ENCODE measurements around the gene SLC6A6.

SLC6A6 gene

GRCh38 chr3:14525685-14526631 lies 123.6 kb downstream of the SLC6A6 start:
- no peak overlapping the region for H3K4me3 ChIP-seq (ENCODE audit: low read length)
- no peak overlapping the region for H3K4me2 ChIP-seq (ENCODE audit: low read depth, low read length)
- no peaks in the 10 kb centered on the region for H4K20me1 ChIP-seq (ENCODE audit: insufficient read depth, low read length)
- H3K36me3 ChIP-seq (replicated peaks; ENCODE audit: insufficient read depth, low read length): no peaks in the 10 kb centered on the region
- no peak overlapping the region for H3K9ac ChIP-seq (ENCODE audit: low read length)
- no peaks in the 10 kb centered on the region for H3K9me2 ChIP-seq (replicated peaks; ENCODE audit: insufficient read depth, low read length)
- TF ChIP-seq CTCF (IDR thresholded peaks at IDR 0.05; ENCODE audit: low read length): no peak
- no peak for TF ChIP-seq EZH2phosphoT487 (IDR thresholded peaks at IDR 0.05; ENCODE audit: low read length)
- TF ChIP-seq EZH2 (optimal IDR thresholded peaks at IDR 0.05; ENCODE audit: low read depth, low read length): no peak
- no peak overlapping the region for H3K27ac ChIP-seq (ENCODE audit: low read length)
- peaks cover 31% of the 10 kb centered on the region for H3K27me3 ChIP-seq (replicated peaks; ENCODE audit: insufficient read depth, low read length)
- no peak for DNase-seq
- no peaks in the 10 kb centered on the region for H3F3A ChIP-seq (ENCODE audit: insufficient read depth, low read length)
- no peak overlapping the region for H2AFZ ChIP-seq (ENCODE audit: low read length)
- H3K4me1 ChIP-seq (ENCODE audit: low read length): no peaks in the 10 kb centered on the region
- H3K79me2 ChIP-seq (ENCODE audit: low read length): no peaks in the 10 kb centered on the region
- no peaks in the 10 kb centered on the region for H3K9me3 ChIP-seq (replicated peaks; ENCODE audit: insufficient read depth, low read length)

- peaks cover 11% of the 10 kb centered on the region for H3K27me3 ChIP-seq (replicated peaks; ENCODE audit: insufficient read depth, low read length)
- H3K36me3 ChIP-seq (replicated peaks; ENCODE audit: insufficient read depth, low read length): no peaks in the 10 kb centered on the region
- H3K4me2 ChIP-seq (ENCODE audit: low read depth, low read length): no peak overlapping the region
- H3K4me3 ChIP-seq (ENCODE audit: low read length): no peak overlapping the region
- no peaks in the 10 kb centered on the region for H3K4me1 ChIP-seq (ENCODE audit: low read length)
- no peak overlapping the region for H2AFZ ChIP-seq (ENCODE audit: low read length)
- no peak for DNase-seq
- H3K79me2 ChIP-seq (ENCODE audit: low read length): no peaks in the 10 kb centered on the region
- TF ChIP-seq CTCF (IDR thresholded peaks at IDR 0.05; ENCODE audit: low read length) (no peak), EZH2phosphoT487 (IDR thresholded peaks at IDR 0.05; ENCODE audit: low read length) (no peak), EZH2 (optimal IDR thresholded peaks at IDR 0.05; ENCODE audit: low read depth, low read length) (no peak)
- no peaks in the 10 kb centered on the region for H3K9me2 ChIP-seq (replicated peaks; ENCODE audit: insufficient read depth, low read length)
- H3F3A ChIP-seq (ENCODE audit: insufficient read depth, low read length): no peaks in the 10 kb centered on the region
- H3K9me3 ChIP-seq (replicated peaks; ENCODE audit: insufficient read depth, low read length): no peaks in the 10 kb centered on the region
- no peaks in the 10 kb centered on the region for H4K20me1 ChIP-seq (ENCODE audit: insufficient read depth, low read length)
- no peak overlapping the region for H3K27ac ChIP-seq (ENCODE audit: low read length)
- H3K9ac ChIP-seq (ENCODE audit: low read length): no peak overlapping the region
Observed at GRCh38 chr3:14528081-14528480, 125.7 kb downstream of the SLC6A6 start.

GRCh38 chr3:14531856-14532395 lies 129.5 kb downstream of the SLC6A6 start:
- no peaks in the 10 kb centered on the region for H3F3A ChIP-seq (ENCODE audit: insufficient read depth, low read length)
- H3K9me3 ChIP-seq (replicated peaks; ENCODE audit: insufficient read depth, low read length): no peaks in the 10 kb centered on the region
- no peak overlapping the region for H3K4me2 ChIP-seq (ENCODE audit: low read depth, low read length)
- H3K27me3 ChIP-seq (replicated peaks; ENCODE audit: insufficient read depth, low read length): peaks cover 20% of the 10 kb centered on the region; the same call in 1 of the 2 replicates
- H3K79me2 ChIP-seq (ENCODE audit: low read length): no peaks in the 10 kb centered on the region
- TF ChIP-seq EZH2 (optimal IDR thresholded peaks at IDR 0.05; ENCODE audit: low read depth, low read length) (no peak), CTCF (IDR thresholded peaks at IDR 0.05; ENCODE audit: low read length) (no peak), EZH2phosphoT487 (IDR thresholded peaks at IDR 0.05; ENCODE audit: low read length) (no peak)
- no peak overlapping the region for H3K4me3 ChIP-seq (ENCODE audit: low read length)
- no peaks in the 10 kb centered on the region for H4K20me1 ChIP-seq (ENCODE audit: insufficient read depth, low read length)
- no peaks in the 10 kb centered on the region for H3K4me1 ChIP-seq (ENCODE audit: low read length)
- H3K27ac ChIP-seq (ENCODE audit: low read length): no peak overlapping the region
- no peak for DNase-seq
- no peaks in the 10 kb centered on the region for H3K9me2 ChIP-seq (replicated peaks; ENCODE audit: insufficient read depth, low read length)
- H3K36me3 ChIP-seq (replicated peaks; ENCODE audit: insufficient read depth, low read length): no peaks in the 10 kb centered on the region
- no peak overlapping the region for H2AFZ ChIP-seq (ENCODE audit: low read length)
- H3K9ac ChIP-seq (ENCODE audit: low read length): no peak overlapping the region
